Left lung (tissue), 10 donors: ENCODE measurements around the gene TBCD. TPM values are rescaled to one million over a fixed set of nuclear protein-coding genes. Genes with fewer than 3 reads are reported as not detected.
A peak's percentile ranks its signal among the peaks of the same experiment; 100 is the strongest.

Experiments
- ATAC-seq: fragments of 200-7000 bp; cut with Tn5 transposase; one replicate; pipeline ENCODE4 v1.9.1; 2020; ENCODE audit warnings: moderate library complexity
- DNase-seq, 4 donors: peaks; one replicate each; pipeline ENCODE4 v3.0.0-alpha.2; 2013 to 2020
- H3K27ac ChIP-seq, 2 donors: fragments of 200-600 bp; sonication (generic) in 1 of 2; one replicate each; pipeline versions ENCODE4 v1.5.0 to v1.8.0; 2020 to 2021
- H3K27me3 ChIP-seq, 2 donors: fragments of 200-600 bp; sonication (generic) in 1 of 2; one replicate each; pipeline versions ENCODE4 v1.5.0 to v1.8.0; 2020 to 2021
- H3K36me3 ChIP-seq, 2 donors: fragments of 200-600 bp; sonication (generic) in 1 of 2; one replicate each; pipeline versions ENCODE4 v1.5.0 to v1.8.0; 2020 to 2021
- H3K4me1 ChIP-seq, 2 donors: fragments of 200-600 bp; one replicate each; pipeline ENCODE4 v1.8.0; 2021
- H3K4me3 ChIP-seq, 2 donors: fragments of 200-600 bp; sonication (generic) in 1 of 2; one replicate each; pipeline versions ENCODE4 v1.5.0 to v1.8.0; 2020 to 2021; ENCODE audit warnings: mild to moderate bottlenecking in 1 of 2
- H3K9me3 ChIP-seq, 2 donors: fragments of 200-600 bp; sonication (generic) in 1 of 2; one replicate each; pipeline versions ENCODE4 v1.5.0 to v1.8.0; 2020 to 2021
- intact Hi-C, 2 donors: fragments of 100-400 bp; cut with DNase I; formaldehyde crosslinking; loops; one replicate each; pipeline versions ENCODE4 v1.11.2 to v1.14.2; 2022
- polyA plus RNA-seq, 6 donors: library from polyadenylated mRNA; unstranded; fragments of 120-200 nt; gene quantifications; one replicate each; pipeline ENCODE4 v1.2.1, GENCODE V29; 2013; ENCODE audit not compliant: insufficient read length in 6 of 6
- total RNA-seq, 2 donors: library from RNA; stranded (reverse); fragmentation: NEBNext Ultra II Directional; extraction: Animal tissue kit (Norgen Biotek cat#: 25700); gene quantifications; one replicate each; pipeline ENCODE4 v1.2.1, GENCODE V29; 2021
- TF ChIP-seq, protein P1 (sequence below), 2 donors: fragments of 200-600 bp; sonication (generic) in 1 of 2; IDR thresholded peaks; one replicate each; pipeline versions ENCODE4 v1.5.0 to v1.8.0; 2021; ENCODE audit warnings: antibody characterized with exemption in 2 of 2
- donor health status: DM: no; HTN: yes; CAD: no.
- donor health status: DM: no; HTN: no; CAD: no.

Gene TBCD
- total and polyA plus RNA-seq, 8 donors, result 87.2 to 133 (median 104) TPM

DNA sequence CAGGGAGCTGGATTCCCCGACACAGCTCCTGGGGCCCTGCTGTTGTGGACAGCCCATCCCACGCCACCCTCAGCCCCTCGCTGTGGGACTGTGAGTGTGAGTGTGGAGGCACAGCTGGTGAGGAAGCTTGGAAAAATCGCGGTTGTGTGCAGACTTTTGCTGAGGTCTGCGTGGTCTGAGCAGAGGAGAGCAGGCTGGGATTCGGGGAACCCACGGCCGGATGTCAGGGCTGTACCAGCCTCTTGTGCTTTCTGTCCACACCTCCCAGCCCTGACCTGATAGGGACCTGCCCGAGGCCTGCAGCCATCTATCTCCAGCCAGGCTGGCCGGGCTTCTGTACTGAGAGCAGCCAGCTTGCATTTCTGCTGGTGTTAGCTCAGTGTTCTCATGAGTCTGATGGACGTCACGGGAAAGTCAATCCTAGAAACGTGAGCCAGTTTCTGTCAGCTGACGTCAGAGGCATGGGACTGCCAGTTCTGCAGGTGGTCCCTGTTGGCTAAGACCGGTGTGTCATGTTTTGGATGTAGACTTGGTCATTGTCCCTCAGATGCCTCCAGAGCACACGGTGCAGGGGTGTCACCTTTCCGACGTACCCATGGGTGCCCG lies 160.7 kb downstream of the TBCD start:
- DNase-seq, result peak in 2 of 4 donors; percentile 51 to 60
- Histone ChIP-seq H3K4me3 (no peak overlapping the region), H3K27ac (peak overlapping the region in 1 of 2 donors; percentile 19), H3K36me3 (peaks cover 0 to 47% of the 10 kb centered on the region in 2 donors), H3K9me3 (no peaks in the 10 kb centered on the region), H3K4me1 (peaks cover 0 to 13% of the 10 kb centered on the region in 2 donors), H3K27me3 (no peaks in the 10 kb centered on the region)
- ATAC-seq, result no peak
- TF ChIP-seq, protein P1, sequence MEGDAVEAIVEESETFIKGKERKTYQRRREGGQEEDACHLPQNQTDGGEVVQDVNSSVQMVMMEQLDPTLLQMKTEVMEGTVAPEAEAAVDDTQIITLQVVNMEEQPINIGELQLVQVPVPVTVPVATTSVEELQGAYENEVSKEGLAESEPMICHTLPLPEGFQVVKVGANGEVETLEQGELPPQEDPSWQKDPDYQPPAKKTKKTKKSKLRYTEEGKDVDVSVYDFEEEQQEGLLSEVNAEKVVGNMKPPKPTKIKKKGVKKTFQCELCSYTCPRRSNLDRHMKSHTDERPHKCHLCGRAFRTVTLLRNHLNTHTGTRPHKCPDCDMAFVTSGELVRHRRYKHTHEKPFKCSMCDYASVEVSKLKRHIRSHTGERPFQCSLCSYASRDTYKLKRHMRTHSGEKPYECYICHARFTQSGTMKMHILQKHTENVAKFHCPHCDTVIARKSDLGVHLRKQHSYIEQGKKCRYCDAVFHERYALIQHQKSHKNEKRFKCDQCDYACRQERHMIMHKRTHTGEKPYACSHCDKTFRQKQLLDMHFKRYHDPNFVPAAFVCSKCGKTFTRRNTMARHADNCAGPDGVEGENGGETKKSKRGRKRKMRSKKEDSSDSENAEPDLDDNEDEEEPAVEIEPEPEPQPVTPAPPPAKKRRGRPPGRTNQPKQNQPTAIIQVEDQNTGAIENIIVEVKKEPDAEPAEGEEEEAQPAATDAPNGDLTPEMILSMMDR (IDR thresholded peaks at IDR 0.05), result no peak
- intact Hi-C loops, result loop anchor here in 1 of 2 donors (5.0 kb wide), 1 partner anchor 130 kb away; no protein-coding TSS in a partner anchor

DNA sequence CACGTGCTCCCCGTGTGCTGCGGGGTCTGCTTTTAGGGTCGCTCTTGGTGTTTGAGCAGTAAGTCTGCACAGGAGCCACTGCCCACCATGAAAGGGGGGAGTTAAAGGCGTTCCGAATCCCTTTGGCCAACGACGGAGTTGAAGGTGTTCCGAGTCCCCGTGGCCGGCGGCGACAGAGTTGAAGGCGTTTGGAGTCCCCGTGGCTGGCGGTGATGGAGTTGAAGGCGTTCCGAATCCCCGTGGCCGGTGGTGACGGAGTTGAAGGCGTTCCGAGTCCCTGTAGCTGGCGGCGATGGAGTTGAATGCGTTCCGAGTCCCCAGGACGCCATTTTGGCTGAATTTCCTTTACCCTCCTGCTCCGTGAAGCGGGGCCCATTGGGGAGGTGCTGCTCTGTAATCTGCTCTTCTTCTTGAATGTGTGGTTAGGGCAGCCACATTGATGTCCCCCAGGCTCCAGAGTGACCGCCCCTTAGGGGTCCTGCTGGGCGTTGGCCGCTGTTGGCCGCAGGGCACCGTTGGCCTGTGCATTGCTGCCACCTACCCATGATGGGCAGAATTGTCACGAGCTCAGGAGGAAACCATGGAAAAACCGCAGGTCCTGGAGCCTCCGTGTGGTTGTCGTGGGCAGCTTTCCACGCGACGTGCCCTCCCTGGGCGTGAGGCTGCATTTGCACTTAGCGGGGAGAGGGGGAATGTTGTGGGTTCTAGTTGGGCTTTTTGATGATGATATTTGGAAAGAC lies 161.6 kb downstream of the TBCD start:
- Histone ChIP-seq H3K36me3 (peaks cover 0 to 38% of the 10 kb centered on the region in 2 donors), H3K27me3 (no peaks in the 10 kb centered on the region), H3K4me1 (peaks cover 0 to 13% of the 10 kb centered on the region in 2 donors), H3K9me3 (no peaks in the 10 kb centered on the region), H3K4me3 (no peak overlapping the region), H3K27ac (no peak overlapping the region)
- ATAC-seq (peak; percentile 34), DNase-seq (peak in 1 of 4 donors; percentile 60)
- intact Hi-C loops, result loop anchor here in 1 of 2 donors (5.0 kb wide), 1 partner anchor 131 kb away; no protein-coding TSS in a partner anchor
- TF ChIP-seq, protein P1 (IDR thresholded peaks at IDR 0.05), result peak in 1 of 2 donors; percentile 5

GRCh38 chr17:82914375-82914774 lies 162.5 kb downstream of the TBCD start:
- DNase-seq (peak in 1 of 4 donors; percentile 67), ATAC-seq (peak; percentile 83)
- Histone ChIP-seq H3K27me3 (no peaks in the 10 kb centered on the region), H3K9me3 (no peaks in the 10 kb centered on the region), H3K4me3 (no peak overlapping the region), H3K4me1 (peaks cover 0 to 13% of the 10 kb centered on the region in 2 donors), H3K27ac (no peak overlapping the region), H3K36me3 (peaks cover 0 to 37% of the 10 kb centered on the region in 2 donors)
- TF ChIP-seq, protein P1 (IDR thresholded peaks at IDR 0.05), result peak; percentile 24 to 25
- intact Hi-C loops, result loop anchor here in 1 of 2 donors (5.0 kb wide), 1 partner anchor 132 kb away; no protein-coding TSS in a partner anchor

GRCh38 chr17:82915010-82915756 lies 163.3 kb downstream of the TBCD start:
- no peaks in the 10 kb centered on the region for H3K9me3 ChIP-seq
- TF ChIP-seq, protein P1 (IDR thresholded peaks at IDR 0.05), result no peak
- H3K4me3 ChIP-seq, result no peak overlapping the region
- no peak overlapping the region for H3K27ac ChIP-seq
- intact Hi-C loops, result no loop called here
- H3K36me3 ChIP-seq, result peaks cover 0 to 38% of the 10 kb centered on the region in 2 donors
- DNase-seq (peak in 1 of 4 donors; percentile 53), ATAC-seq (no peak)
- no peaks in the 10 kb centered on the region for H3K27me3 ChIP-seq
- H3K4me1 ChIP-seq, result peaks cover 0 to 13% of the 10 kb centered on the region in 2 donors
